K562 (cell line): ENCODE measurements around the gene ANTKMT. TPM values are rescaled to one million over a fixed set of nuclear protein-coding genes. Genes with fewer than 3 reads are reported as not detected.

Experiments used
- ARID4B ChIP-seq: sonication (generic); formaldehyde crosslinking; IDR thresholded peaks from 2 replicates; pipeline ENCODE4 v1.8.0; 2022; ENCODE audit warnings: mild to moderate bottlenecking, missing genetic modification reagents
- ATF1 ChIP-seq, 2 experiments: fragments of 450-650 bp in 1 of 2; IDR thresholded peaks; 2 replicates each; pipeline ENCODE4 v1.6.1; 2016; ENCODE audit warnings: missing compliant biosample characterization in 1 of 2, missing genetic modification characterization in 1 of 2
- CTBP1 ChIP-seq: fragments of 450-650 bp; IDR thresholded peaks from 2 replicates; pipeline ENCODE4 v1.6.1; 2016; ENCODE audit warnings: borderline replicate concordance
- ERF ChIP-seq: fragments of 450-650 bp; formaldehyde crosslinking; IDR thresholded peaks from 2 replicates; pipeline ENCODE4 v1.4.0; 2020; ENCODE audit warnings: mild to moderate bottlenecking, mixed read lengths
- FOXK1 ChIP-seq: sonication (generic); formaldehyde crosslinking; IDR thresholded peaks from 2 replicates; pipeline ENCODE4 v1.8.0; 2022; ENCODE audit warnings: missing genetic modification reagents, mild to moderate bottlenecking, borderline replicate concordance
- FOXK2 ChIP-seq, 2 experiments: fragments of 450-650 bp; IDR thresholded peaks in 1 of 2; conservative IDR thresholded peaks in 1 of 2; 2 replicates each; pipeline ENCODE4 v1.6.1; 2016; ENCODE audit warnings: low read depth in 2 of 2, mild to moderate bottlenecking in 1 of 2
- L3MBTL2 ChIP-seq: fragments of 450-650 bp; IDR thresholded peaks from 2 replicates; pipeline ENCODE4 v1.6.1; 2016; ENCODE audit warnings: mild to moderate bottlenecking, moderate library complexity
- MAX ChIP-seq: sonication (generic); formaldehyde crosslinking; IDR thresholded peaks from 2 replicates; pipeline ENCODE4 v1.9.0; 2022; ENCODE audit warnings: mild to moderate bottlenecking, missing genetic modification reagents
- MAZ ChIP-seq, 2 experiments: fragments of 450-650 bp in 1 of 2; sonication (generic) in 1 of 2; formaldehyde crosslinking; IDR thresholded peaks in 1 of 2; conservative IDR thresholded peaks in 1 of 2; 2 replicates each; pipeline versions ENCODE4 v1.4.0 to v1.5.0; 2020; ENCODE audit warnings: mild to moderate bottlenecking in 1 of 2, missing genetic modification reagents in 1 of 2
- MTA3 ChIP-seq: fragments of 450-650 bp; formaldehyde crosslinking; IDR thresholded peaks from 2 replicates; pipeline ENCODE4 v1.6.1; 2017; ENCODE audit warnings: mild to moderate bottlenecking, borderline replicate concordance
- PHF8 ChIP-seq: fragments of 200-600 bp; sonication (generic); IDR thresholded peaks from 2 replicates; pipeline ENCODE4 v1.6.1; 2012; ENCODE audit warnings: mixed run types, mild to moderate bottlenecking, inconsistent platforms, low read length, moderate library complexity, borderline replicate concordance
- POLR2G ChIP-seq: fragments of 200-400 bp; formaldehyde crosslinking; IDR thresholded peaks from 2 replicates; pipeline ENCODE4 v1.6.1; 2017; ENCODE audit warnings: low read depth, mild to moderate bottlenecking, antibody characterized with exemption, low read length, moderate library complexity
- PPARD ChIP-seq: fragments of 250-450 bp; sonication (Bioruptor Pico); IDR thresholded peaks from 2 replicates; pipeline ENCODE4 v1.8.0; 2022; ENCODE audit warnings: inconsistent platforms, mild to moderate bottlenecking, moderate library complexity
- RBBP5 ChIP-seq: fragments of 200-600 bp; sonication (generic); IDR thresholded peaks from 2 replicates; pipeline ENCODE4 v1.6.1; 2012; ENCODE audit warnings: borderline replicate concordance, mild to moderate bottlenecking, low read length, control low read depth, inconsistent platforms; ENCODE audit not compliant: insufficient read depth, poor library complexity, severe bottlenecking
- SUPT5H ChIP-seq: fragments of 450-650 bp; IDR thresholded peaks from 2 replicates; pipeline ENCODE4 v1.6.1; 2016
- TCF7L2 ChIP-seq: fragments of 150-350 bp; IDR thresholded peaks from 2 replicates; pipeline ENCODE4 v1.6.1; 2016; ENCODE audit warnings: low read depth, mild to moderate bottlenecking, low read length, moderate library complexity
- TFAP4 ChIP-seq: sonication (generic); formaldehyde crosslinking; IDR thresholded peaks from 2 replicates; pipeline ENCODE4 v1.8.0; 2022; ENCODE audit warnings: missing genetic modification reagents, mild to moderate bottlenecking, moderate library complexity, borderline replicate concordance
- ZBTB2 ChIP-seq: fragments of 450-650 bp; IDR thresholded peaks from 2 replicates; pipeline ENCODE4 v1.6.1; 2016; ENCODE audit warnings: antibody characterized with exemption
- ZFX ChIP-seq: sonication (generic); formaldehyde crosslinking; IDR thresholded peaks from 2 replicates; pipeline ENCODE4 v1.8.0; 2022; ENCODE audit warnings: mild to moderate bottlenecking, missing genetic modification reagents, moderate library complexity
- ZNF282 ChIP-seq: sonication (generic); formaldehyde crosslinking; IDR thresholded peaks from 2 replicates; pipeline ENCODE4 v1.8.1; 2023; ENCODE audit warnings: missing genetic modification reagents
- ZNF583 ChIP-seq: fragments of 250-450 bp; sonication (Bioruptor Pico); IDR thresholded peaks from 2 replicates; pipeline ENCODE4 v1.4.0; 2020
- polyA plus RNA-seq, 8 experiments: library from polyadenylated mRNA; depleted of rRNA in 4 of 8; stranded (reverse) in 5 of 8; unstranded in 3 of 8; fragments of >200 nt; fragmentation: Nextera tagmentation in 2 of 8; fragmentation: Illumina TruSeq in 1 of 8; extraction: Ambion mirVana in 2 of 8; extraction: Trizol in 1 of 8; gene quantifications; 2 replicates each; pipeline versions ENCODE4 v1.2.1 to v1.2.3, GENCODE V29; 2011 to 2014; ENCODE audit warnings: inconsistent platforms in 1 of 8, missing spikeins in 1 of 8
- total RNA-seq, 7 experiments: library from RNA; depleted of rRNA in 6 of 7; stranded (reverse); fragments of >200 nt in 6 of 7; fragmentation: Illumina TruSeq in 2 of 7; extraction: Trizol in 2 of 7; gene quantifications; 2 replicates each; pipeline versions ENCODE4 v1.2.1 to v1.2.3, GENCODE V29; 2011 to 2021; ENCODE audit warnings: low replicate concordance in 1 of 7

Gene ANTKMT
- total and polyA plus RNA-seq, 9 of the 15 experiments (the other 6 are each of a cell fraction or from before 2014, with no cell fraction given), result 0.58 to 217 (median 19.1) TPM

- TF ChIP-seq ZBTB2 (peak; percentile 88), FOXK2 (conservative IDR thresholded peaks at IDR 0.05 in 1 of 2, IDR thresholded peaks at IDR 0.05 in 1 of 2; ENCODE audit: low read depth in 2 of 2) (peak; percentile 65 to 69), SUPT5H (peak; percentile 77), TCF7L2 (no peak), ZNF583 (no peak), TFAP4 (CRISPR knock-in tag) (peak; percentile 59), ERF (CRISPR knock-in tag) (0 out of 2 replicates have a peak, but pooled peaks have one; percentile 35), MAX (CRISPR knock-in tag) (peak; percentile 77), ARID4B (peak; percentile 18), ZFX (CRISPR knock-in tag) (peak; percentile 50), MTA3 (peak; percentile 78), CTBP1 (peak; percentile 50; the same call in 1 of the 2 replicates), RBBP5 (peak; percentile 55), PPARD (CRISPR knock-in tag) (no peak), POLR2G (peak; percentile 80), PHF8 (peak; percentile 50; the same call in 1 of the 2 replicates), ZNF282 (no peak), L3MBTL2 (peak; percentile 9), FOXK1 (CRISPR knock-in tag) (0 out of 2 replicates have a peak, but pooled peaks have one; percentile 40), ATF1 (CRISPR knock-in tag; IDR thresholded peaks at IDR 0.05) (no peak), ATF1 (tag; IDR thresholded peaks at IDR 0.05) (no peak), MAZ (CRISPR knock-in tag; conservative IDR thresholded peaks at IDR 0.05 in 1 of 2, IDR thresholded peaks at IDR 0.05 in 1 of 2) (peak; percentile 25 to 59; a peak in 2 of 4 replicates)
Observed at GRCh38 chr16:727291-727977, 6.5 kb downstream of the ANTKMT start (continued).
